ENCODE data around the gene NAALADL1. TPM values are rescaled to one million over a fixed set of nuclear protein-coding genes. Genes with fewer than 3 reads are reported as not detected.

The NAALADL1 gene
- total RNA-seq, 1 experiment from 2014 or later, result 0.23 TPM

DNA sequence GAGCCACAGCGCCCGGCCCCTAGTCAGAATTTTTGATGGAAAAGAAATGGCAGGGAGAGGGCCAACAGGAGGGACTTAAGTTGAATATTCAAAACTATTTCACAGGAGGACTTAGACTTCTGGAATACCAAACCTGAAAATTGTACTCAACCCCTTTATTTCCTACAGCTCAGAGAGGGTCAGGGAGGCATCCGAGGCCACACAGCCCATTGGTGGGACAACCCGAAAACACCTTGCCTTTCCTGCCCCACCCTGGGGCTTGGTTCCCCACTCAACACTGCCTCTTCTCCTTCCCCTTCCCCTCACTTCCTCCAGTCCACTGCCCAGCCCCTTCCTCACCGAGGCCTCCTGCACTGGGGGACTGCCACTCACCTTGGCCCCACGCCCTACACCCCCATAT is 1.4 kb downstream of the NAALADL1 start:
- no peak overlapping the region for H3K4me3 Mint-ChIP-seq (ENCODE audit: unreplicated experiment)
- Histone ChIP-seq H3K27me3 (replicated peaks; ENCODE audit: control insufficient read depth, insufficient read depth, low read length) (no peaks in the 10 kb centered on the region), H3K4me3 (ENCODE audit: low read depth, low read length) (no peak overlapping the region), H3K9me3 (no peaks in the 10 kb centered on the region), H3K36me3 (ENCODE audit: control insufficient read depth, insufficient read depth, low read length) (no peaks in the 10 kb centered on the region), H3K4me1 (no peaks in the 10 kb centered on the region)
- TF ChIP-seq, protein P1, sequence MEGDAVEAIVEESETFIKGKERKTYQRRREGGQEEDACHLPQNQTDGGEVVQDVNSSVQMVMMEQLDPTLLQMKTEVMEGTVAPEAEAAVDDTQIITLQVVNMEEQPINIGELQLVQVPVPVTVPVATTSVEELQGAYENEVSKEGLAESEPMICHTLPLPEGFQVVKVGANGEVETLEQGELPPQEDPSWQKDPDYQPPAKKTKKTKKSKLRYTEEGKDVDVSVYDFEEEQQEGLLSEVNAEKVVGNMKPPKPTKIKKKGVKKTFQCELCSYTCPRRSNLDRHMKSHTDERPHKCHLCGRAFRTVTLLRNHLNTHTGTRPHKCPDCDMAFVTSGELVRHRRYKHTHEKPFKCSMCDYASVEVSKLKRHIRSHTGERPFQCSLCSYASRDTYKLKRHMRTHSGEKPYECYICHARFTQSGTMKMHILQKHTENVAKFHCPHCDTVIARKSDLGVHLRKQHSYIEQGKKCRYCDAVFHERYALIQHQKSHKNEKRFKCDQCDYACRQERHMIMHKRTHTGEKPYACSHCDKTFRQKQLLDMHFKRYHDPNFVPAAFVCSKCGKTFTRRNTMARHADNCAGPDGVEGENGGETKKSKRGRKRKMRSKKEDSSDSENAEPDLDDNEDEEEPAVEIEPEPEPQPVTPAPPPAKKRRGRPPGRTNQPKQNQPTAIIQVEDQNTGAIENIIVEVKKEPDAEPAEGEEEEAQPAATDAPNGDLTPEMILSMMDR (IDR thresholded peaks at IDR 0.05; ENCODE audit: insufficient read depth in 1 of 2, low read depth in 1 of 2, low read length in 1 of 2, severe bottlenecking in 1 of 2, unreplicated experiment in 1 of 2), result no peak
- no peaks in the 10 kb centered on the region for H3K4me1 Mint-ChIP-seq (ENCODE audit: low read depth, unreplicated experiment)
- ChIA-PET CTCF (interaction anchor here (0.7 kb wide), 1 partner anchor 169 kb away, joined by 6 read pairs; no protein-coding TSS in a partner anchor), POLR2A (no interaction called here)
- peaks cover 3% of the 10 kb centered on the region for H3K27me3 Mint-ChIP-seq (ENCODE audit: insufficient read depth, unreplicated experiment)
- peaks cover 4% of the 10 kb centered on the region for H3K36me3 Mint-ChIP-seq (ENCODE audit: insufficient read depth, unreplicated experiment)
- intact Hi-C loops (cut with micrococcal nuclease; ENCODE audit: unreplicated experiment), result no loop called here
- no peak overlapping the region for H3K27ac Mint-ChIP-seq (ENCODE audit: unreplicated experiment)
- no TSS peak for BruUV-seq (replicated peaks)
- DNase-seq, result no peak
- H3K9me3 Mint-ChIP-seq (ENCODE audit: unreplicated experiment), result no peaks in the 10 kb centered on the region

DNA sequence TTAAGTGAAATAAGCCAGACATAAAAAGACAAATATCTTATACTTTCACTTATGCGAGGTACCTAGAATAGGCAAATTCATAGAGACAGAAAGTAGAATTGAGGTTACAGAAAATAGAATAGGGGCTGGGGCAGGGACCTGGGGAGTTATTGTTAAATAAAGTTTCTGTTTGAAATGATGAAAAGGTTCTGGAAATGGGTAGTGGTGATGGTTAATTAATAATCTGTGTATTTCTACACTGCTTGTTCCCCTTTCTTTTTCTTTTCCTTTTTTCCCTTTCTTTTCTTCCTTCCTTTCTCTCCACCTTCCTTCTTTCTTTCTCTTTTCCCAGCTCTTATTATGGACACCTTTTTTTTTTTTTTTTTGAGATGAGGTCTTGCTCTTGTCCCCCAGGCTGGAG is 2.8 kb downstream of the NAALADL1 start:
- ChIA-PET POLR2A (no interaction called here), CTCF (interaction anchor here (1.1 kb wide), 1 partner anchor 178 kb away, joined by 11 read pairs; no protein-coding TSS in a partner anchor)
- Mint-ChIP-seq H3K27ac (ENCODE audit: unreplicated experiment) (no peak overlapping the region), H3K27me3 (ENCODE audit: insufficient read depth, unreplicated experiment) (peaks cover 3% of the 10 kb centered on the region), H3K9me3 (ENCODE audit: unreplicated experiment) (no peaks in the 10 kb centered on the region), H3K4me1 (ENCODE audit: low read depth, unreplicated experiment) (no peaks in the 10 kb centered on the region), H3K36me3 (ENCODE audit: insufficient read depth, unreplicated experiment) (peaks cover 4% of the 10 kb centered on the region), H3K4me3 (ENCODE audit: unreplicated experiment) (no peak overlapping the region)
- no peaks in the 10 kb centered on the region for H3K4me1 ChIP-seq
- no peak overlapping the region for H3K4me3 ChIP-seq (ENCODE audit: low read depth, low read length)
- H3K27me3 ChIP-seq (replicated peaks; ENCODE audit: control insufficient read depth, insufficient read depth, low read length), result no peaks in the 10 kb centered on the region
- intact Hi-C loops (cut with micrococcal nuclease; ENCODE audit: unreplicated experiment), result no loop called here
- TF ChIP-seq, protein P1 (IDR thresholded peaks at IDR 0.05; ENCODE audit: insufficient read depth in 1 of 2, low read depth in 1 of 2, low read length in 1 of 2, severe bottlenecking in 1 of 2, unreplicated experiment in 1 of 2), result no peak
- no peaks in the 10 kb centered on the region for H3K36me3 ChIP-seq (ENCODE audit: control insufficient read depth, insufficient read depth, low read length)
- BruUV-seq (replicated peaks), result no TSS peak
- H3K9me3 ChIP-seq, result no peaks in the 10 kb centered on the region
- no peak for DNase-seq

DNA sequence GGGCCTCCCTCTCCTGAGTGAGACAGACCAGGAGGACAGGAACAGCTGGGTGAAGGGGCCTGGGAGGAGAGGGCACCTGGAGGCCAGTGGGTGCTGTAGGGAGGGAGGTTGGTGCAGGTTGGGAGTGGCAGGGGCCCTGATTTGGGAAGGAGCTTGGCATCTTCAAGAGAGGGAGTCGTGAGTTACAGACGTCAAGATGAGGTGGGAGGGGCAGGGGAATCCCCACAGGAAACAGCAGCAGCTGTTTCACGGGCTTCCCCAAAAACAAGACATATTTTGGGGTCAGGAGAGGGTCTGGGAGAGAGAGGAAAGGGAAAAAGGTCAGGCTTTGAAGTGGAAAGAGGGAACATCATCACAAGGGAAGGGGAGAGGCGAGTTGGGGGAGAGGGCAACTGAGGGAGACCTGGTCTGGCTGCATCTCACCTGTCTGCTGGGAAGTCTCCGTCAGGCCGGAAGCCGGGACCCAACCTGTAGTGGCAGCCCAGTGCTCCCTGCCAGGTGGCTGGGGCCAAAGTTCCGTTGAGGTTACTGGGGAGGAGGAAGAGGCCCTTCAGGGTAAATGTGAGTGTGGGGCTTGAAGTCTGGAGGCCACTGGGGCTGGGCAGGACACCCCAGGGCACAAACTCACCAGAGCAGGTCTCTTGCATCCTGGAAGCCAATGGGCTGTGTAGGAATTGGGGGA is 4.4 kb downstream of the NAALADL1 start:
- H3K27me3 Mint-ChIP-seq (ENCODE audit: insufficient read depth, unreplicated experiment), result peaks cover 3% of the 10 kb centered on the region
- ChIA-PET POLR2A (interaction anchor here (0.6 kb wide), 1 partner anchor 58 kb away, joined by 3 read pairs; no protein-coding TSS in a partner anchor), CTCF (no interaction called here)
- peaks cover 4% of the 10 kb centered on the region for H3K36me3 Mint-ChIP-seq (ENCODE audit: insufficient read depth, unreplicated experiment)
- H3K4me3 Mint-ChIP-seq (ENCODE audit: unreplicated experiment), result no peak overlapping the region
- Histone ChIP-seq H3K9me3 (no peaks in the 10 kb centered on the region), H3K27me3 (replicated peaks; ENCODE audit: control insufficient read depth, insufficient read depth, low read length) (no peaks in the 10 kb centered on the region), H3K4me3 (ENCODE audit: low read depth, low read length) (no peak overlapping the region), H3K4me1 (no peaks in the 10 kb centered on the region), H3K36me3 (ENCODE audit: control insufficient read depth, insufficient read depth, low read length) (no peaks in the 10 kb centered on the region)
- intact Hi-C loops (cut with micrococcal nuclease; ENCODE audit: unreplicated experiment), result no loop called here
- TF ChIP-seq, protein P1 (IDR thresholded peaks at IDR 0.05; ENCODE audit: insufficient read depth in 1 of 2, low read depth in 1 of 2, low read length in 1 of 2, severe bottlenecking in 1 of 2, unreplicated experiment in 1 of 2), result no peak
- DNase-seq, result no peak
- H3K9me3 Mint-ChIP-seq (ENCODE audit: unreplicated experiment), result no peaks in the 10 kb centered on the region
- no peaks in the 10 kb centered on the region for H3K4me1 Mint-ChIP-seq (ENCODE audit: low read depth, unreplicated experiment)
- H3K27ac Mint-ChIP-seq (ENCODE audit: unreplicated experiment), result no peak overlapping the region
- no TSS peak for BruUV-seq (replicated peaks)
